Left ventricle myocardium inferior (tissue), 1 donor: Measurements from ENCODE around the gene KCNH2. TPM values are rescaled to one million over a fixed set of nuclear protein-coding genes. Genes with fewer than 3 reads are reported as not detected.

ENCODE experiments used
- DNase-seq: peaks from one replicate; pipeline ENCODE4 v3.0.0-alpha.2; 2020
- H3K27ac ChIP-seq: fragments of 200-600 bp; replicated peaks from 2 replicates; pipeline ENCODE4 v1.8.0; 2021
- H3K27me3 ChIP-seq: fragments of 200-600 bp; 2 replicates; pipeline ENCODE4 v1.8.0; 2021; ENCODE audit warnings: low read depth
- H3K36me3 ChIP-seq: fragments of 200-600 bp; 2 replicates; pipeline ENCODE4 v1.8.0; 2021
- H3K4me1 ChIP-seq: fragments of 200-600 bp; 2 replicates; pipeline ENCODE4 v1.8.0; 2021
- H3K4me3 ChIP-seq: fragments of 200-600 bp; 2 replicates; pipeline ENCODE4 v1.8.0; 2021; ENCODE audit warnings: mild to moderate bottlenecking, moderate library complexity
- H3K9me3 ChIP-seq: fragments of 200-600 bp; replicated peaks from 2 replicates; pipeline ENCODE4 v1.8.0; 2021
- CTCF ChIP-seq: fragments of 200-600 bp; IDR thresholded peaks from 2 replicates; pipeline ENCODE4 v1.8.0; 2021; ENCODE audit warnings: antibody characterized with exemption, mild to moderate bottlenecking, borderline replicate concordance
- intact Hi-C: fragments of 100-400 bp; cut with micrococcal nuclease; formaldehyde crosslinking; loops from one replicate; pipeline ENCODE4 v1.11.0; 2022
- total RNA-seq: library from RNA; stranded (reverse); fragmentation: NEBNext Ultra II Directional; extraction: Animal tissue kit (Norgen Biotek cat#: 25700); gene quantifications from one replicate; pipeline ENCODE4 v1.2.1, GENCODE V29; 2021
- donor health status: DM: no; HTN: yes; CAD: no; lungs with severe emphysema.

KCNH2 gene
- total RNA-seq, 1 donor from 2014 or later = 94.1 TPM

DNA sequence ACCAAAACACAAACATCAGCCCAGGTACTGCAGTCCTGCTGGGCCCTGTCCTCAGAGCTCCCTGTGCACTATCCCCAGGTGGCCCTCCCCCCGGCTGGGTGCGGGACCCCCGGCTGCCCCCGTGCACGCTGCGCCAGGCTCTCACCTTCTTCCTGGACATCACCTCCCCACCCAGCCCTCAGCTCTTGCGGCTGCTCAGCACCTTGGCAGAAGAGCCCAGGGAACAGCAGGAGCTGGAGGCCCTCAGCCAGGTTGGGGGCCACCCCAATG lies 31.9 kb upstream of the KCNH2 start:
- H3K27ac ChIP-seq = no peak overlapping the region
- H3K27me3 ChIP-seq = peaks cover 18% of the 10 kb centered on the region
- no peak overlapping the region for H3K4me3 ChIP-seq
- intact Hi-C loops = no loop called here
- TF ChIP-seq CTCF = no peak
- no peak for DNase-seq
- H3K4me1 ChIP-seq = peaks cover 85% of the 10 kb centered on the region
- H3K36me3 ChIP-seq = peaks cover 4% of the 10 kb centered on the region
- H3K9me3 ChIP-seq = no peaks in the 10 kb centered on the region

DNA sequence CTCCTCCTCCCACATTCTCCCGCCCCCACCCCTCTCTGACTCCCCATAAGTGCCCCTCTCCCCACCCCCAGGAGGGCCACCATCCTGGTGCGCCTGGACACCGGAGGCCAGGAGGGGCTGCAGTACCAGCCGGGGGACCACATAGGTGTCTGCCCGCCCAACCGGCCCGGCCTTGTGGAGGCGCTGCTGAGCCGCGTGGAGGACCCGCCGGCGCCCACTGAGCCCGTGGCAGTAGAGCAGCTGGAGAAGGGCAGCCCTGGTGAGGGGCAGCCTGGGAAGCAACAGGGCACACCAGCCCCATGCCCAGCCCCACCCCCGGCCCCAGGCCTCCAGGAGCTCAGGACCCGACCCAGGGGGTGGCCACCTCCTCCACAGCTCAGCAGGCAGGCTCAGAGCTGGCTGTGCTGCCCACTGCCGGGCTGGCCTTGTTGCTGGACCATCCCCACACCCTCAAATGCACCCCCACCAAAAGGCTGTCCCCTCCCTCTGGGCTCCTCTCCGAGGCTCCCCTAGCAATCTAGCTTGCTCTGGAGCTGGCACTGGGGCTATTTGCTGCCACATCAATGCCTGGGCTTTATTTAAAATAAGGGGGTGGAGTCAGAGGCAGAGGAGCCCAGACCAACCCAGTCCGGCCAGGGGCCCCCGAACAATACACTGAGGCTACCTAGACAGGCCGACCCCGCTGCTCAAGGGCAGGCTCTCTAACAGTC lies 31.4 kb upstream of the KCNH2 start:
- peaks cover 80% of the 10 kb centered on the region for H3K4me1 ChIP-seq
- no peak overlapping the region for H3K27ac ChIP-seq
- no peak overlapping the region for H3K4me3 ChIP-seq
- no peak for TF ChIP-seq CTCF
- DNase-seq = no peak
- no peaks in the 10 kb centered on the region for H3K9me3 ChIP-seq
- peaks cover 4% of the 10 kb centered on the region for H3K36me3 ChIP-seq
- peaks cover 18% of the 10 kb centered on the region for H3K27me3 ChIP-seq
- intact Hi-C loops = no loop called here

- TF ChIP-seq CTCF = peak; percentile 85
- peaks cover 72% of the 10 kb centered on the region for H3K4me1 ChIP-seq
- peaks cover 4% of the 10 kb centered on the region for H3K36me3 ChIP-seq
- no peaks in the 10 kb centered on the region for H3K9me3 ChIP-seq
- peak overlapping the region; percentile 79 for H3K27ac ChIP-seq
- peak overlapping the region; percentile 47 for H3K4me3 ChIP-seq
- intact Hi-C loops = no loop called here
- DNase-seq = peak; percentile 74
- H3K27me3 ChIP-seq = peaks cover 13% of the 10 kb centered on the region
These were observed 30.6 kb upstream of the KCNH2 start for GRCh38 chr7:151008511-151009323.

- intact Hi-C loops = no loop called here
- Histone ChIP-seq H3K27me3 (peaks cover 7% of the 10 kb centered on the region), H3K4me1 (peaks cover 67% of the 10 kb centered on the region), H3K36me3 (peaks cover 4% of the 10 kb centered on the region), H3K9me3 (no peaks in the 10 kb centered on the region), H3K4me3 (peak overlapping the region; percentile 47), H3K27ac (peak overlapping the region; percentile 79)
- no peak for TF ChIP-seq CTCF
- DNase-seq = no peak
These were observed 30.0 kb upstream of the KCNH2 start for GRCh38 chr7:151008143-151008510.

DNA sequence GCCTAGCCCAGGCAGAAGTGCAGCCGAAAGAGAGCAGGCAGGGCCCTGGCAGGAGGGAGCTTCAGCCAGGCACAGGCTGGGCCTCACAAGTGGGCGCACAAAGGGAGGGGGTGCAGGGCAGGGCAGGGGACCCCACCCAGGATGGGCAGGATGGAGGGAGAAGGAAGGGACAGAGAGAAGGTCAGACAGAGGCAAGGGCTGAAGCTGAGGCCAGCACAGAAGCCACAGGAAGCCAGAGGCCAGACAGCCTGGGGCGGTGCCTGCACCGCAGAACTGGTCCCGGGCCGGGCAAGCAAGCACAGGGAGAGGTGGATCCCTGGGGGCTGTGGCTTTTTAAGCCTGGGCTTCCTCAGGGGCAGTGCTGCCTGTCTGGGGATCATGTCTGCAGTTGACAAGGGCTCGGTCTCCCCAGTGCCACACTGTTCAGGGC lies 29.4 kb upstream of the KCNH2 start:
- peaks cover 4% of the 10 kb centered on the region for H3K36me3 ChIP-seq
- peaks cover 3% of the 10 kb centered on the region for H3K27me3 ChIP-seq
- DNase-seq = no peak
- intact Hi-C loops = no loop called here
- TF ChIP-seq CTCF = no peak
- H3K4me3 ChIP-seq = no peak overlapping the region
- H3K9me3 ChIP-seq = no peaks in the 10 kb centered on the region
- peaks cover 60% of the 10 kb centered on the region for H3K4me1 ChIP-seq
- H3K27ac ChIP-seq = peak overlapping the region; percentile 79
